WTC11 (cell line): ENCODE measurements around the gene KCNJ11.

Experiments used
- ATF1 ChIP-seq: sonication (generic); formaldehyde crosslinking; IDR thresholded peaks from 2 replicates; pipeline ENCODE4 v1.8.1; 2023; ENCODE audit warnings: mild to moderate bottlenecking, moderate library complexity, missing genetic modification reagents
- NFYB ChIP-seq: sonication (generic); formaldehyde crosslinking; conservative IDR thresholded peaks from 2 replicates; pipeline ENCODE4 v1.8.0; 2022; ENCODE audit warnings: low read depth, missing genetic modification reagents
- NR3C1 ChIP-seq: sonication (generic); formaldehyde crosslinking; conservative IDR thresholded peaks from 2 replicates; pipeline ENCODE4 v1.8.1; 2023; ENCODE audit warnings: low read depth, mild to moderate bottlenecking, missing genetic modification reagents
- USF2 ChIP-seq: sonication (generic); formaldehyde crosslinking; IDR thresholded peaks from 2 replicates; pipeline ENCODE4 v1.8.1; 2023; ENCODE audit warnings: mild to moderate bottlenecking, missing genetic modification reagents, moderate library complexity
- ZBTB43 ChIP-seq: sonication (generic); formaldehyde crosslinking; IDR thresholded peaks from 2 replicates; pipeline ENCODE4 v1.8.1; 2023; ENCODE audit warnings: mild to moderate bottlenecking, missing genetic modification reagents
- ZNF138 ChIP-seq: sonication (generic); formaldehyde crosslinking; conservative IDR thresholded peaks from 2 replicates; pipeline ENCODE4 v1.8.1; 2022; ENCODE audit warnings: mild to moderate bottlenecking, moderate library complexity, missing genetic modification reagents

GRCh38 chr11:17402486-17402885, 14.0 kb upstream of the KCNJ11 start:
- TF ChIP-seq USF2 (CRISPR knock-in tag) (no peak), ATF1 (no peak), ZBTB43 (CRISPR knock-in tag) (no peak), NFYB (CRISPR knock-in tag) (no peak), ZNF138 (no peak), NR3C1 (no peak)
